PC-9 (cell line): ENCODE data around the gene MID1IP1. TPM values are rescaled to one million over a fixed set of nuclear protein-coding genes. Genes with fewer than 3 reads are reported as not detected.

Experiments
- BruUV-seq: library from RNA; stranded (reverse); fragments of 400-500 nt; replicated peaks from 2 replicates; lab custom pipeline; 2021; lab: Mats Ljungman, UMichigan
- CTCF ChIA-PET: fragments of 300-600 bp; sonication (Branson Sonifier 250); formaldehyde crosslinking; loops from one replicate; lab custom pipeline; 2022; ENCODE audit warnings: antibody characterized with exemption; lab: Charles Lee
- POLR2A ChIA-PET: fragments of 300-600 bp; sonication (Branson Sonifier 250); formaldehyde crosslinking; loops from one replicate; lab custom pipeline; 2022; ENCODE audit warnings: antibody characterized with exemption; ENCODE audit not compliant: unreplicated experiment; lab: Charles Lee
- DNase-seq, 2 experiments: peaks; one replicate each; pipeline versions ENCODE4 v3.0.0 to v3.0.0-alpha.2; 2015 to 2022; ENCODE audit warnings: mixed read lengths in 1 of 2
- H2AFZ ChIP-seq: fragments of 200-600 bp; sonication (generic); 2 replicates; pipeline ENCODE4 v1.8.1; 2017; ENCODE audit warnings: antibody characterized with exemption
- H3F3A ChIP-seq: fragments of 200-600 bp; sonication (generic); 2 replicates; pipeline ENCODE4 v1.8.1; 2017; ENCODE audit warnings: antibody characterized with exemption, mild to moderate bottlenecking, low read depth; ENCODE audit not compliant: insufficient read depth
- H3K27ac ChIP-seq: fragments of 200-600 bp; sonication (generic); 2 replicates; pipeline ENCODE4 v1.6.1; 2016; ENCODE audit warnings: mixed run types
- H3K27me3 ChIP-seq: fragments of 200-600 bp; sonication (generic); 2 replicates; pipeline ENCODE4 v1.6.1; 2016; ENCODE audit warnings: low read depth, mixed run types; ENCODE audit not compliant: insufficient read depth
- H3K36me3 ChIP-seq: fragments of 200-600 bp; sonication (generic); 2 replicates; pipeline ENCODE4 v1.6.1; 2016; ENCODE audit warnings: low read depth, mixed run types
- H3K4me1 ChIP-seq: fragments of 200-600 bp; sonication (generic); replicated peaks from 2 replicates; pipeline ENCODE4 v1.6.1; 2016; ENCODE audit warnings: mixed run types; ENCODE audit not compliant: insufficient read depth
- H3K4me2 ChIP-seq: fragments of 200-600 bp; sonication (generic); 2 replicates; pipeline ENCODE4 v1.6.1; 2017; ENCODE audit warnings: mixed run types
- H3K4me3 ChIP-seq: fragments of 200-600 bp; sonication (generic); 2 replicates; pipeline ENCODE4 v1.6.1; 2016; ENCODE audit warnings: mixed run types
- H3K79me2 ChIP-seq: fragments of 200-600 bp; sonication (generic); 2 replicates; pipeline ENCODE4 v1.6.1; 2017; ENCODE audit warnings: low read depth, mixed run types
- H3K9me2 ChIP-seq: fragments of 200-600 bp; sonication (generic); 2 replicates; pipeline ENCODE4 v1.8.1; 2017; ENCODE audit warnings: mild to moderate bottlenecking; ENCODE audit not compliant: insufficient read depth
- H3K9me3 ChIP-seq: fragments of 200-600 bp; sonication (generic); 2 replicates; pipeline ENCODE4 v1.8.1; 2016; ENCODE audit warnings: low read depth; ENCODE audit not compliant: insufficient read depth
- H4K20me1 ChIP-seq: fragments of 200-600 bp; sonication (generic); 2 replicates; pipeline ENCODE4 v1.8.1; 2017; ENCODE audit not compliant: insufficient read depth
- CTCF ChIP-seq: fragments of 200-600 bp; sonication (generic); conservative IDR thresholded peaks from 2 replicates; pipeline ENCODE4 v1.6.1; 2017; ENCODE audit warnings: mixed run types, antibody characterized with exemption, mild to moderate bottlenecking, moderate library complexity
- EZH2 ChIP-seq: fragments of 200-600 bp; sonication (generic); IDR thresholded peaks from 2 replicates; pipeline ENCODE4 v1.8.0; 2017; ENCODE audit warnings: antibody characterized with exemption, low read depth
- intact Hi-C: fragments of 100-400 bp; cut with micrococcal nuclease; formaldehyde crosslinking; loops from one replicate; pipeline ENCODE4 v1.10.0; 2022; ENCODE audit not compliant: unreplicated experiment
- total RNA-seq: library from RNA; stranded (reverse); gene quantifications from 2 replicates; pipeline ENCODE4 v1.2.3, GENCODE V29; 2021

The MID1IP1 gene
- total RNA-seq, 1 experiment from 2014 or later, result not detected

- ChIA-PET POLR2A (no interaction called here), CTCF (no interaction called here)
- H2AFZ ChIP-seq, result no peak overlapping the region
- no peak for TF ChIP-seq CTCF
- no peak for TF ChIP-seq EZH2
- no peaks in the 10 kb centered on the region for H3K36me3 ChIP-seq
- H3K27me3 ChIP-seq, result no peaks in the 10 kb centered on the region
- no peaks in the 10 kb centered on the region for H3K79me2 ChIP-seq
- H3K4me1 ChIP-seq, result no peaks in the 10 kb centered on the region
- H3K9me3 ChIP-seq, result no peaks in the 10 kb centered on the region
- H3K4me2 ChIP-seq, result no peak overlapping the region
- intact Hi-C loops, result no loop called here
- no peak for DNase-seq
- BruUV-seq, result no TSS peak
- H3F3A ChIP-seq, result no peaks in the 10 kb centered on the region
- no peak overlapping the region for H3K27ac ChIP-seq
- no peaks in the 10 kb centered on the region for H3K9me2 ChIP-seq
- H4K20me1 ChIP-seq, result no peaks in the 10 kb centered on the region
- no peak overlapping the region for H3K4me3 ChIP-seq
These were observed 46.6 kb downstream of the MID1IP1 start for GRCh38 chrX:38847903-38848230.

DNA sequence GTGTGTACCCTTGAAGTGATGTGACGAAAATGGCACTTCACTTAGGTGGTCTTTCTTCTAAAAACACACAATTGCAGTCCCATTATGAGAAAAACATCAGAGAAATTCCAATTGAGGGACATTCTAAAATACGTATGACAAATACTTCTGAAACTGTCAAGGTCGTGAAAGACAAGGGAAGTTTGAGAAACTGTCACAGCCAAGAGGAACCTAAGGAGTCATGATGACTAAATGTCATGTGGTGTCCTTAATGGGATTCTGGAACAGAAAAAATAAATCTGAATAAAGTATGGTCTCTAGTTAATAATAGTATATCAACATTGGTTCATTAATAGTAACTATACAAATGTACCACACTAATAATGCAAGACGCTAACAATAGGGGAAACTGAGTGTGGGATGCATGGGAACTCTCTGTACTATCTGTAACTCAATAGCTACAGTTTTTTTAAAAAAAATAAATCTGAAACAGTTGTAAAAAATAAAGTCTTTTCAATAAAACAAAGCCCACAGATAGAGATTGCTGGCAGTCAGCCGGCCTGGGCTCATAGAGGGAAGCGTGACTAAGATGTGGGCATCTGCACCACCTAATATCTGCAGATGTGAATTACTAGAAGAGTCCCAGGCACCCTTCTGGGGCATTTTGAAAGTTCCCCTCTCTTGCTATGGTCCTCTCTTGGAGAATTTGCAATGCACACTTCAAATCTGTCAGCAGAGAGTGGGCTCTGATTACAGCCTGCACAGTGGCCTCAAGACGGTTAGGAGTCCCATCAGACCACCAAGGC is 47.6 kb downstream of the MID1IP1 start:
- no peak for TF ChIP-seq EZH2
- TF ChIP-seq CTCF, result no peak
- CTCF ChIA-PET, result no interaction called here
- Histone ChIP-seq H3K9me3 (no peaks in the 10 kb centered on the region), H3K4me2 (no peak overlapping the region), H3K36me3 (no peaks in the 10 kb centered on the region), H3K79me2 (no peaks in the 10 kb centered on the region), H3K27me3 (no peaks in the 10 kb centered on the region), H3F3A (no peaks in the 10 kb centered on the region), H3K27ac (no peak overlapping the region), H4K20me1 (no peaks in the 10 kb centered on the region), H3K4me1 (no peaks in the 10 kb centered on the region), H2AFZ (no peak overlapping the region), H3K9me2 (no peaks in the 10 kb centered on the region), H3K4me3 (no peak overlapping the region)
- no peak for DNase-seq
- POLR2A ChIA-PET, result no interaction called here
- BruUV-seq, result no TSS peak
- intact Hi-C loops, result no loop called here

DNA sequence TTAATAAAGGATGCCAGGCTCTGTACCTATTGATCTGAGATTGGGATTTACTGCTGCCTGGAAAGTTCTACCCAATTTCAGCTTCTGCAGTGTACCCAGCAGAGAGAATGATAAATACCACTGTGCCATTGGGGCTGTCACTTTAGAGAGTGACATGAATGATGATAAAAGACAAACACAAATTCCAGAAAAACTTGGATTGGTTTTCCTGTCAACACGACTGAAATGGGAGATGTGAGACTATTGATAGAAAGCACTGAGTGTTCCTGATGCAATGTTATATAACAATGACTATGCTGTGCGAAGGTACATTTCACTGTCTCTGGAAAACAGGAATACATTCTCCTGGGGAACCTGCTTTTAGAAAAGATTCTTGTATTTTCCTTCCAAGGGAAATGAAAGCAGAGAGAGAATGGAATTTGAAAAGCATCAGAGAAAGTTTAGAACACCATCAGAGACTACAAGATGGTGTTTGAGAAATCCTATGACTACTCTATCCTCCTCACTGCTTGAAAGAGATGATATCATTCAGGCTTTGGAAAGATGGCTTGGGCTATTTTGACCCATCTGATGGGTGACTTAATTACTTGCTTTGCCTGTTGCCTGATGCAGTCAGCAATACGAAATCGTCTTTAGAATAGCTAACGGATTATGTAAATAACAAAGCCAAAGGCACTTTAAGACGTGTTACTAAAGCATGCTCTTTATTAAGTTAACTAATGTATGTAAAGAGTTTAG is 49.7 kb downstream of the MID1IP1 start:
- no peaks in the 10 kb centered on the region for H3F3A ChIP-seq
- no peaks in the 10 kb centered on the region for H3K9me2 ChIP-seq
- no peaks in the 10 kb centered on the region for H3K27me3 ChIP-seq
- H4K20me1 ChIP-seq, result no peaks in the 10 kb centered on the region
- H3K4me3 ChIP-seq, result no peak overlapping the region
- POLR2A ChIA-PET, result no interaction called here
- no peaks in the 10 kb centered on the region for H3K36me3 ChIP-seq
- intact Hi-C loops, result no loop called here
- no peaks in the 10 kb centered on the region for H3K9me3 ChIP-seq
- no peak overlapping the region for H3K4me2 ChIP-seq
- TF ChIP-seq CTCF (no peak), EZH2 (no peak)
- no TSS peak for BruUV-seq
- no peaks in the 10 kb centered on the region for H3K4me1 ChIP-seq
- no peaks in the 10 kb centered on the region for H3K79me2 ChIP-seq
- CTCF ChIA-PET, result no interaction called here
- DNase-seq, result no peak
- H2AFZ ChIP-seq, result no peak overlapping the region
- no peak overlapping the region for H3K27ac ChIP-seq
